HFFc6 (cell line): Measurements from ENCODE around the gene ZKSCAN3. TPM values are rescaled to one million over a fixed set of nuclear protein-coding genes. Genes with fewer than 3 reads are reported as not detected.

Experiments
- DNase-seq: peaks from one replicate; pipeline ENCODE4 v3.0.0-alpha.2; 2018
- H3K27ac Mint-ChIP-seq: 2 replicates; pipeline ENCODE4 v1.8.0; 2020; ENCODE audit warnings: mild to moderate bottlenecking, mixed read lengths
- H3K27me3 Mint-ChIP-seq: 2 replicates; pipeline ENCODE4 v1.8.0; 2021; ENCODE audit warnings: mild to moderate bottlenecking, moderate library complexity, mixed read lengths; ENCODE audit not compliant: insufficient read depth
- H3K36me3 Mint-ChIP-seq: 2 replicates; pipeline ENCODE4 v1.8.0; 2021; ENCODE audit warnings: low read depth, mixed read lengths
- H3K4me1 Mint-ChIP-seq: 2 replicates; pipeline ENCODE4 v1.8.0; 2020; ENCODE audit warnings: low read depth, mixed read lengths
- H3K4me3 Mint-ChIP-seq: 2 replicates; pipeline ENCODE4 v1.8.0; 2020; ENCODE audit warnings: mild to moderate bottlenecking, moderate library complexity, mixed read lengths
- H3K9me3 Mint-ChIP-seq: 2 replicates; pipeline ENCODE4 v1.8.0; 2020; ENCODE audit warnings: mild to moderate bottlenecking, mixed read lengths
- total RNA-seq, 6 experiments: library from RNA; stranded (reverse); fragmentation: NEBNext Ultra II Directional; extraction: Animal tissue kit (Norgen Biotek cat#: 25700); gene quantifications; 2 replicates in 1 of 6; 3 replicates in 5 of 6; pipeline ENCODE4 v1.2.3, GENCODE V29; 2021
- TF ChIP-seq, protein P1 (sequence below): fragments of 200-600 bp; sonication (generic); IDR thresholded peaks from 2 replicates; pipeline ENCODE4 v1.5.0; 2021; ENCODE audit warnings: antibody characterized with exemption, mild to moderate bottlenecking

ZKSCAN3 gene
- total RNA-seq, 6 experiments from 2014 or later: 2.8 to 4.2 (median 3.6) TPM

DNA sequence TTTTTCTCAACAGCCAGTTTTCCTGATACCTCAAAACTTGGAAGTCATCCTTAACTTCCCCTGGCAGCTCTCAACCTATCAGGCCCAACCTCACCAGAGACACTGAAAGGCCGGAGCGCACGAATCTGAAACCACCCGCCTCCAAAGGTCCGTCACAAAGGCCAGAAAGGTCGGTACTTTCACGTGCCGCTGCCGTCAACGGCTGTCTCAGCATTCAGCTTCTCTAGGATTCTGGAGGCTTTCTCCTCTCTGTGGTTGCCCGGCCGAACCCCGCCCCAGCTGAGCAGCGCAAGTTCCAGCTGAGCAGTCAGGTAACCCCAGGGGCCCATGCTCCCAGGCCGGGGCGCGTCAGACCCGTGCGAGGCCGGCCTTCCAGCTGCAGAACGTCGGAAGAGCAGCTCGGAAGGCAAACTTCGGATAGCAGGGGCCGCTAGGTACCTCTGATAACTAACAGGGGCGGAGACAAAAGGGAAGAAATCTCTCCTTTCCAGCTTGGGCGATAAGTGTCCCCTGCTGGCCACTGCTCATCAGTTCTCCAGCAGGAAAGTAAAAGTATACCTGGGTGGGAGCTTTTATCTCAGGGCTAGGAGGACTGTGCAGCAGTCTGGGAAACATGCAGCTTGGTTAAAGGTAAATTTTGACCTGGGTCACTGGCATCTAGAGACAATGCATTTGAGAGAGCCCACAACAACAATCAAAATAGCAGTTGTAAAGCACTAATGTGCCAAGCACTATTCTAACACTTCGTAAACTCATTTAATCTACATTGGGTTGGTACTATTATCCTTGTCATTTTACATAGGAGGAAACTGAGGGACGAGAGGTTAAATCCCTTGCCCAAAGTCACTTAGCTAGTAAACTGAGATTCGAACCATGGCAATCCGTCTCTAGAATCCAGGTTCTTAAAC lies 33.7 kb downstream of the ZKSCAN3 start:
- H3K27me3 Mint-ChIP-seq: no peaks in the 10 kb centered on the region; the same call in 1 of the 2 replicates
- H3K4me3 Mint-ChIP-seq: peak overlapping the region; percentile 84; the same call in 1 of the 2 replicates
- TF ChIP-seq, protein P1, sequence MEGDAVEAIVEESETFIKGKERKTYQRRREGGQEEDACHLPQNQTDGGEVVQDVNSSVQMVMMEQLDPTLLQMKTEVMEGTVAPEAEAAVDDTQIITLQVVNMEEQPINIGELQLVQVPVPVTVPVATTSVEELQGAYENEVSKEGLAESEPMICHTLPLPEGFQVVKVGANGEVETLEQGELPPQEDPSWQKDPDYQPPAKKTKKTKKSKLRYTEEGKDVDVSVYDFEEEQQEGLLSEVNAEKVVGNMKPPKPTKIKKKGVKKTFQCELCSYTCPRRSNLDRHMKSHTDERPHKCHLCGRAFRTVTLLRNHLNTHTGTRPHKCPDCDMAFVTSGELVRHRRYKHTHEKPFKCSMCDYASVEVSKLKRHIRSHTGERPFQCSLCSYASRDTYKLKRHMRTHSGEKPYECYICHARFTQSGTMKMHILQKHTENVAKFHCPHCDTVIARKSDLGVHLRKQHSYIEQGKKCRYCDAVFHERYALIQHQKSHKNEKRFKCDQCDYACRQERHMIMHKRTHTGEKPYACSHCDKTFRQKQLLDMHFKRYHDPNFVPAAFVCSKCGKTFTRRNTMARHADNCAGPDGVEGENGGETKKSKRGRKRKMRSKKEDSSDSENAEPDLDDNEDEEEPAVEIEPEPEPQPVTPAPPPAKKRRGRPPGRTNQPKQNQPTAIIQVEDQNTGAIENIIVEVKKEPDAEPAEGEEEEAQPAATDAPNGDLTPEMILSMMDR: peak; percentile 64

DNA sequence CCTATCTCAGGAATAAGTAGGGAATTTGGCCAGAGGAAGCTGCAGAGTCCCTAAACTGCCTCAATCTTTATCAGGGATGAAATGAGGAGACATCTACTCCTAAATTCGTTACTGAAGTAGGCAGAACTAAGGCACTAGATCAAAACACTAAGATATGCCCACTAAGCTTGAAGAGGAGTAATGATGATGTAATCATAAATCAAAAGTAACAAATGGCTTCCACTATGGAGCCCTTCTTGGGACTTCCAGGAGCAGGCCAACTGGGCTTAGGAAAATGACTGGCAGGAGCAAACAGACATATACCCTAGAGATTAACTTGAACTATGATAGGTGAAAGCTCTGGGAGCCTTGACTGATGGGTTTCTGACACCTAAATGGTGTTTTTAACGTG lies 34.4 kb downstream of the ZKSCAN3 start:
- H3K27me3 Mint-ChIP-seq: no peaks in the 10 kb centered on the region; the same call in 1 of the 2 replicates
- H3K4me1 Mint-ChIP-seq: peaks cover 16% of the 10 kb centered on the region
- TF ChIP-seq, protein P1: no peak
- H3K9me3 Mint-ChIP-seq: no peaks in the 10 kb centered on the region
- peaks cover 39% of the 10 kb centered on the region for H3K36me3 Mint-ChIP-seq
- DNase-seq: no peak
- peak overlapping the region; percentile 20; the same call in 1 of the 2 replicates for H3K27ac Mint-ChIP-seq
- no peak overlapping the region for H3K4me3 Mint-ChIP-seq

More for the DNA sequence above, 33.7 kb downstream of the ZKSCAN3 start:
- Mint-ChIP-seq H3K4me1 (peaks cover 16% of the 10 kb centered on the region), H3K36me3 (peaks cover 42% of the 10 kb centered on the region), H3K27ac (peak overlapping the region; percentile 87; the same call in 1 of the 2 replicates), H3K9me3 (no peaks in the 10 kb centered on the region)
- DNase-seq: peak; percentile 62

DNA sequence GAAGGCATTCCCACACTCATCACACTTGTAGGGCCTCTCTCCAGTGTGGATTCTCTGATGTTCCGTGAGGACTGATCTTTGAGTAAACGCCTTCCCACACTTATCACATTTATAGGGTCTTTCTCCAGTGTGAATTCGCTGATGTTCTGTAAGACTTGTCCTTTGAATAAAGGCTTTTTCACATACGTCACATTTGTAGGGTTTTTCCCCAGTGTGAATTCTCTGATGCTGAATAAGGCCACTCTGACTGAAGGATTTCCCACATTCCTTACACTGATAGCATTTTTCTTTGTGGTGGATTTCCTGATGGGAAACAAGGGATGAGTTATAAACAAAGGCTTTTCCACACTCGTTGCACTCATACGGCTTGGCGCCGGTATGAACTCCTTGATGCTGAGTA lies 40.9 kb downstream of the ZKSCAN3 start:
- DNase-seq: no peak
- Mint-ChIP-seq H3K9me3 (no peaks in the 10 kb centered on the region), H3K4me1 (peaks cover 6% of the 10 kb centered on the region; the same call in 1 of the 2 replicates), H3K27ac (no peak overlapping the region), H3K27me3 (no peaks in the 10 kb centered on the region; the same call in 1 of the 2 replicates), H3K4me3 (no peak overlapping the region), H3K36me3 (peaks cover 23% of the 10 kb centered on the region)
- TF ChIP-seq, protein P1: no peak

DNA sequence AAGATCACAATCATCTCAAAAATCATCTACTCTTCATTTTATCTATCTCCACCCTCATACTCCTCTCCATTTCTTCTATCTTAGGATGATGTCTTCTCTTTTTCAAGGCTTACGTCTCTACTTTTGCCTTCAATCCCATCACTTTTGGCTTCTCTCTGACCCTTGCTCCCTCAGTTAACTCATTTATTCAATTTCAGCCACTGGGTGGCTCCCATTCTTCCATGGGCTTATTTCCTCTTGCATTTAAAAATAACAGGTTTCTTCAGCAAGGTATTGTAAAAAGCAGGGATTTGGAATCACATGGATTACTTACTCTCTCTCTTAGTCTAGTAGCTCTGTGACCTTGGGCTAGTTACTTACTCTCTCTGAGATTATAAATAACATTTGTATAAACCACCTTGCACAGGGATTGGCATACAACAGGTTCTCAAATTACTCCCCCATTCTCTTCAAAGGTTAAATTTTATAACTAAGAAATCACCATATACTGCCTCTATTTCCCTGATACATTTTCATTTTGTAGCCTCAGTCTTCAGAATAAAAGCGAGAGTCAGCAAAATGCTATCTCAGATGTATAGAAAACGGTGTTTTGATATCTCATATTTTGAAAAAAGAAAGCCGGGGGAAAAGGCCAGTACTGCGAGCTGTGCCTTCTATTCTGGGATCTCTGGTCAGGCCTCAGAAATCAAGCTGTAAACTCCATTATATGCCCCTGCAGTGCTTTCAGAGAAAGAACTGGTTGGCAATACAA lies 44.3 kb downstream of the ZKSCAN3 start:
- TF ChIP-seq, protein P1: peak; percentile 71
- H3K4me1 Mint-ChIP-seq: peaks cover 27% of the 10 kb centered on the region
- peaks cover 36% of the 10 kb centered on the region for H3K36me3 Mint-ChIP-seq
- no peaks in the 10 kb centered on the region; the same call in 1 of the 2 replicates for H3K27me3 Mint-ChIP-seq
- H3K9me3 Mint-ChIP-seq: no peaks in the 10 kb centered on the region
- no peak overlapping the region for H3K4me3 Mint-ChIP-seq
- no peak overlapping the region for H3K27ac Mint-ChIP-seq
- no peak for DNase-seq

DNA sequence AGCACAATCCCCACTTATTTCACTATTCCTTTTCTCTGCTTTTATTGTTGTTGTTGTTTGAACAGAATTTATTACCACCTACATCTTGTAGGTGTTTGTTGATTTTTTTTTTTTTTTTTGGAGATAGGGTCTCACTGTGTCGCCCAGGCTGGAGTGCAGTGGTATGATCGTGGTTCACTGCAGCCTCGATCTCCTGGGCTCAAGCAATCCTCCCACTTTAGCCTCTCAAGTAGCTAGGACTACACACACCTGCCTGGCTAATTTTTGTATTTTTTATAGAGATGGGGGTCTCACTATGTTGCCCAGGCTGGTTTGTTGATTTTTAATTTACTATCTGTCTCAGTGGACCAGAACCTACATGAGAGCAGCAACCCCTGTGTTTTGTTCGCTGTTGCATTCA lies 46.2 kb downstream of the ZKSCAN3 start:
- no peak overlapping the region for H3K4me3 Mint-ChIP-seq
- DNase-seq: no peak
- TF ChIP-seq, protein P1: no peak
- H3K27me3 Mint-ChIP-seq: no peaks in the 10 kb centered on the region; the same call in 1 of the 2 replicates
- H3K27ac Mint-ChIP-seq: no peak overlapping the region
- peaks cover 27% of the 10 kb centered on the region for H3K36me3 Mint-ChIP-seq
- peaks cover 38% of the 10 kb centered on the region for H3K4me1 Mint-ChIP-seq
- no peaks in the 10 kb centered on the region for H3K9me3 Mint-ChIP-seq
